Endothelial cell of umbilical vein (primary cell): ENCODE results near the gene PON3. TPM values are rescaled to one million over a fixed set of nuclear protein-coding genes. Genes with fewer than 3 reads are reported as not detected.

Experiments used
- BruUV-seq: library from RNA; stranded (reverse); fragments of 400-500 nt; replicated peaks from 2 replicates; lab custom pipeline; 2021; lab: Mats Ljungman, UMichigan
- CTCF ChIA-PET: fragments of 300-600, 350-600 bp; sonication (Branson Sonifier 250); formaldehyde crosslinking; loops from one replicate; lab custom pipeline; 2021; ENCODE audit warnings: antibody characterized with exemption, inconsistent platforms; lab: Charles Lee
- POLR2A ChIA-PET: fragments of 300-600, 350-600 bp; sonication (Branson Sonifier 250); formaldehyde crosslinking; loops from one replicate; lab custom pipeline; 2021; ENCODE audit warnings: antibody characterized with exemption, inconsistent platforms; lab: Charles Lee
- DNase-seq: peaks from one replicate; pipeline ENCODE4 v3.0.0-alpha.2; 2011; ENCODE audit warnings: low read depth, low spot score
- FAIRE-seq: peaks from 2 replicates; lab custom pipeline; 2011; peaks lifted over from hg19 to GRCh38; lab: Jason Lieb, UNC
- H2AFZ ChIP-seq: 2 replicates; pipeline ENCODE4 v1.6.0; 2012; ENCODE audit warnings: low read depth, low read length, control low read depth, inconsistent platforms
- H3K27ac ChIP-seq: 2 replicates; pipeline ENCODE4 v1.5.1; 2011; ENCODE audit warnings: low read depth, mild to moderate bottlenecking, control low read depth, low read length, moderate library complexity; ENCODE audit not compliant: insufficient read depth
- H3K27me3 ChIP-seq, 2 experiments: 2 replicates each; pipeline versions ENCODE4 v1.6.0 to v1.6.1; 2011; ENCODE audit warnings: low read length in 2 of 2, mixed read lengths in 1 of 2; ENCODE audit not compliant: control insufficient read depth in 2 of 2, insufficient read depth in 2 of 2
- H3K36me3 ChIP-seq, 2 experiments: 2 replicates in 1 of 2; 3 replicates in 1 of 2; pipeline ENCODE4 v1.5.1; 2011; ENCODE audit warnings: low read length in 2 of 2, mild to moderate bottlenecking in 1 of 2, moderate library complexity in 1 of 2; ENCODE audit not compliant: control insufficient read depth in 2 of 2, insufficient read depth in 2 of 2; ENCODE audit errors: extremely low read depth in 1 of 2
- H3K4me1 ChIP-seq: 3 replicates; pipeline ENCODE4 v1.5.1; 2011; ENCODE audit warnings: mild to moderate bottlenecking, low read length; ENCODE audit not compliant: control insufficient read depth, insufficient read depth; ENCODE audit errors: extremely low read depth
- H3K4me2 ChIP-seq: 2 replicates; pipeline ENCODE4 v1.6.1; 2011; ENCODE audit warnings: low read length, control low read depth, mixed read lengths; ENCODE audit not compliant: insufficient read depth
- H3K4me3 ChIP-seq, 3 experiments: fragments of 200-600 bp in 1 of 3; sonication (generic), shearing (Covaris generic) in 1 of 3; replicated peaks in 1 of 3; 2 replicates each; pipeline ENCODE4 v1.5.1; 2011 to 2016; ENCODE audit warnings: control low read depth in 3 of 3, low read length in 3 of 3, mild to moderate bottlenecking in 2 of 3, inconsistent platforms in 1 of 3, low read depth in 1 of 3, moderate library complexity in 1 of 3; ENCODE audit not compliant: insufficient read depth in 1 of 3
- H3K79me2 ChIP-seq: 2 replicates; pipeline ENCODE4 v1.6.0; 2012; ENCODE audit warnings: low read length, inconsistent platforms; ENCODE audit not compliant: control insufficient read depth, insufficient read depth
- H3K9ac ChIP-seq: replicated peaks from 2 replicates; pipeline ENCODE3; 2011; ENCODE audit warnings: low read length, control low read depth; ENCODE audit not compliant: insufficient read depth; ENCODE audit errors: extremely low read depth
- H3K9me1 ChIP-seq: replicated peaks from 3 replicates; pipeline ENCODE4 v1.6.0; 2011; ENCODE audit warnings: mild to moderate bottlenecking, low read length; ENCODE audit not compliant: control insufficient read depth, insufficient read depth; ENCODE audit errors: extremely low read depth
- H3K9me3 ChIP-seq: replicated peaks from 2 replicates; pipeline ENCODE4 v1.5.1; 2012; ENCODE audit warnings: low read length, inconsistent platforms; ENCODE audit not compliant: control insufficient read depth, insufficient read depth
- H4K20me1 ChIP-seq: replicated peaks from 2 replicates; pipeline ENCODE3; 2011; ENCODE audit warnings: mild to moderate bottlenecking, low read length; ENCODE audit not compliant: control insufficient read depth, insufficient read depth; ENCODE audit errors: extremely low read depth
- CTCF ChIP-seq, 2 donors: IDR thresholded peaks; 1 replicate in 1 of 2; 2 replicates in 1 of 2; pipeline ENCODE4 v1.5.1; 2011; ENCODE audit warnings: low read length in 2 of 2, mild to moderate bottlenecking in 2 of 2, moderate library complexity in 2 of 2, control low read depth in 1 of 2, inconsistent platforms in 1 of 2, low read depth in 1 of 2; ENCODE audit not compliant: insufficient read depth in 1 of 2; ENCODE audit errors: extremely low read depth in 1 of 2
- EZH2 ChIP-seq: IDR thresholded peaks from 2 replicates; pipeline ENCODE4 v1.6.1; 2012; ENCODE audit warnings: borderline replicate concordance, low read depth, mild to moderate bottlenecking, moderate library complexity, low read length, inconsistent platforms; ENCODE audit not compliant: severe bottlenecking
- FOS ChIP-seq: IDR thresholded peaks from 2 replicates; pipeline ENCODE4 v1.6.1; 2011; ENCODE audit warnings: mild to moderate bottlenecking, low read length, moderate library complexity, borderline replicate concordance; ENCODE audit not compliant: insufficient read depth
- GATA2 ChIP-seq: IDR thresholded peaks from 2 replicates; pipeline ENCODE4 v1.7.0; 2011; ENCODE audit warnings: low read depth, mild to moderate bottlenecking, moderate library complexity, mixed read lengths, low read length; ENCODE audit not compliant: insufficient read length, insufficient read depth
- JUN ChIP-seq: IDR thresholded peaks from 2 replicates; pipeline ENCODE4 v1.6.1; 2011; ENCODE audit warnings: borderline replicate concordance, low read depth; ENCODE audit not compliant: insufficient read length, insufficient read depth
- MAX ChIP-seq: IDR thresholded peaks from 2 replicates; pipeline ENCODE4 v1.6.1; 2011; ENCODE audit not compliant: insufficient read depth, insufficient read length
- MYC ChIP-seq: IDR thresholded peaks from one replicate; pipeline ENCODE4 v1.6.1; 2011; ENCODE audit warnings: mild to moderate bottlenecking, low read depth, low read length
- POLR2A ChIP-seq: IDR thresholded peaks from 2 replicates; pipeline ENCODE4 v1.6.1; 2012; ENCODE audit warnings: low read depth, mild to moderate bottlenecking, control low read depth, low read length
- POLR2AphosphoS5 ChIP-seq: IDR thresholded peaks from 2 replicates; pipeline ENCODE4 v1.6.1; 2012; ENCODE audit warnings: low read depth, mild to moderate bottlenecking, control low read depth, low read length, moderate library complexity; ENCODE audit not compliant: insufficient read depth
- dilution Hi-C: fragments of 300-500 bp; cut with MboI; formaldehyde crosslinking; loops from one replicate; pipeline ENCODE4 v1.15.0; 2019; ENCODE audit warnings: low sequenced_read_pairs; ENCODE audit not compliant: extremely low pct_ligation_motif_present
- intact Hi-C: fragments of 100-400 bp; cut with micrococcal nuclease; formaldehyde crosslinking; loops from one replicate; pipeline ENCODE4 v1.10.0; 2022
- polyA plus RNA-seq, 4 experiments: library from polyadenylated mRNA; depleted of rRNA in 3 of 4; stranded (reverse) in 3 of 4; unstranded in 1 of 4; fragments of >200 nt; gene quantifications; 2 replicates each; pipeline versions ENCODE4 v1.2.1 to v1.2.3, GENCODE V29; 2011 to 2012; ENCODE audit warnings: missing spikeins in 1 of 4
- total RNA-seq: library from RNA; stranded (reverse); gene quantifications from 2 replicates; pipeline ENCODE4 v1.2.3, GENCODE V29; 2021

Gene PON3
- total and polyA plus RNA-seq, 2 donors (not counting 3 experiments of a cell fraction or from before 2014, with no cell fraction given): 0.83 to 3.4 TPM

- Histone ChIP-seq H3K4me2 (peak overlapping the region; percentile 71), H3K36me3 (no peaks in the 10 kb centered on the region), H3K9me3 (no peaks in the 10 kb centered on the region), H3K4me1 (no peaks in the 10 kb centered on the region), H3K4me3 (peak overlapping the region in 2 of 3 experiments; percentile 24 to 42), H2AFZ (peak overlapping the region; percentile 76), H4K20me1 (no peaks in the 10 kb centered on the region), H3K9ac (no peak overlapping the region), H3K27me3 (peaks cover 2% of the 10 kb centered on the region in 2 experiments), H3K9me1 (no peaks in the 10 kb centered on the region), H3K79me2 (no peaks in the 10 kb centered on the region), H3K27ac (no peak overlapping the region)
- intact Hi-C loops: no loop called here
- no TSS peak for BruUV-seq
- dilution Hi-C loops: no loop called here
- TF ChIP-seq JUN (no peak), CTCF (IDR thresholded peaks at IDR 0.05; ENCODE audit: extremely low read depth in 1 of 2, insufficient read depth in 1 of 2, low read depth in 1 of 2, low read length in 2 of 2) (no peak), POLR2AphosphoS5 (no peak), EZH2 (no peak), POLR2A (no peak), FOS (no peak), GATA2 (no peak), MYC (no peak), MAX (no peak)
- ChIA-PET POLR2A (no interaction called here), CTCF (interaction anchor here (0.9 to 1.4 kb wide), 2 partner anchors 22 to 181 kb away, joined by 4 read pairs; no protein-coding TSS in a partner anchor)
- DNase-seq (no peak), FAIRE-seq (no peak)
Observed at GRCh38 chr7:95330961-95331337, 65.2 kb downstream of the PON3 start.
